ENCODE results near the gene COL5A1.

GRCh38 chr9:134804871-134805270, 163.3 kb downstream of the COL5A1 start:
- TF ChIP-seq CTCF (IDR thresholded peaks at IDR 0.05) (no peak), POLR2A (IDR thresholded peaks at IDR 0.05) (no peak)

Data from tibial nerve (tissue), 3 donors.